ENCODE results near the gene ANKMY2.

DNA sequence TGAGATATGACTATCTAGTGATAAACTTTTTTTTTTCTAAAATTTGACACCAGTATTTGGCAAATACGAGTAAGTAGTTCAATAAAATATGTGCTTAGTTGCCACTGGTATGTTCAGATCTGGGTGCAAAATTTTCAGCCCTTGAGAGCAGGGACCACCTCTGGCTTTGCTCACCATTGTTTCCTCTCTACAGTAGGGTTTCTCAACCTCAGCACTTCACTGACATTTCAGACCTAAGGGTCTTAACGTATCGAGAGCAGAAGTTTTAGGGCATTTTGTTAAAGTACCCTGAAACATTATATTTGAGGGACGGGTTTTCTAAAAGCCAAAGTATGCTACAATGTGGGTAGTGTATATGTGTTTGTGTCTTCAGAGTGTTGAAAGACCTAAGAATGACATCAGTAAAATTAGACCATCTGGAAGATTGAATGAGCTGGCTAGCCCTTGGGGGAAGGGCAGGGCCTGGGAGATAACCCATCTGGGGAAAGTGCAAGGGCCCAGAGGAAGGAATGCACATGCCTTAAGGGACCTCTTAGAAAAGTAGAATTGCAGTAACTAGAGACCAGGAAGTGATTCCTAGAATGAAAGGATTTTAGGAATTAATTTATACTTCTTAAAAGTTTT is 12.2 kb upstream of the ANKMY2 start:
- no peak for TF ChIP-seq CTCF (IDR thresholded peaks at IDR 0.05)
- no peak for TF ChIP-seq ZFX (IDR thresholded peaks at IDR 0.05; ENCODE audit: borderline replicate concordance)
